Activated T-cell treated with anti-CD3 and anti-CD28 coated beads, Interleukin-2, amount 50 U/mL, for 72 hours (primary cell): ENCODE results near the gene NFATC1. TPM values are rescaled to one million over a fixed set of nuclear protein-coding genes. Genes with fewer than 3 reads are reported as not detected.

Experiments
- ATAC-seq, 2 donors: fragments of 150-1000 bp; cut with Tn5 transposase; replicated peaks in 1 of 2; 2 replicates each; pipeline ENCODE4 v1.10.0; 2021; ENCODE audit warnings: moderate library complexity in 2 of 2, mild to moderate bottlenecking in 1 of 2
- DNase-seq, 2 donors: peaks; one replicate each; pipeline ENCODE4 v3.0.0; 2021 to 2022; ENCODE audit warnings: mixed read lengths in 1 of 2
- H3K27ac Mint-ChIP-seq: one replicate; pipeline ENCODE4 v1.8.0; 2022; ENCODE audit warnings: mild to moderate bottlenecking, moderate library complexity, mixed read lengths
- H3K27me3 Mint-ChIP-seq: one replicate; pipeline ENCODE4 v1.8.0; 2022; ENCODE audit warnings: low read depth, mixed read lengths
- H3K36me3 Mint-ChIP-seq, 2 donors: one replicate each; pipeline ENCODE4 v1.8.0; 2022; ENCODE audit warnings: mixed read lengths in 2 of 2, mild to moderate bottlenecking in 1 of 2; ENCODE audit not compliant: insufficient read depth in 2 of 2
- H3K4me1 Mint-ChIP-seq: one replicate; pipeline ENCODE4 v1.8.0; 2022; ENCODE audit warnings: low read depth, mixed read lengths
- H3K4me3 Mint-ChIP-seq, 2 donors: one replicate each; pipeline ENCODE4 v1.8.0; 2022; ENCODE audit warnings: mild to moderate bottlenecking in 2 of 2, mixed read lengths in 2 of 2, moderate library complexity in 2 of 2
- H3K9me3 Mint-ChIP-seq, 2 donors: one replicate each; pipeline ENCODE4 v1.8.0; 2022; ENCODE audit warnings: mixed read lengths in 2 of 2
- total RNA-seq, 2 donors: library from RNA; stranded (reverse); gene quantifications; one replicate each; pipeline ENCODE4 v1.2.3, GENCODE V29; 2022

The NFATC1 gene
- total RNA-seq, 2 donors from 2014 or later, result 70.4 to 86.0 TPM

DNA sequence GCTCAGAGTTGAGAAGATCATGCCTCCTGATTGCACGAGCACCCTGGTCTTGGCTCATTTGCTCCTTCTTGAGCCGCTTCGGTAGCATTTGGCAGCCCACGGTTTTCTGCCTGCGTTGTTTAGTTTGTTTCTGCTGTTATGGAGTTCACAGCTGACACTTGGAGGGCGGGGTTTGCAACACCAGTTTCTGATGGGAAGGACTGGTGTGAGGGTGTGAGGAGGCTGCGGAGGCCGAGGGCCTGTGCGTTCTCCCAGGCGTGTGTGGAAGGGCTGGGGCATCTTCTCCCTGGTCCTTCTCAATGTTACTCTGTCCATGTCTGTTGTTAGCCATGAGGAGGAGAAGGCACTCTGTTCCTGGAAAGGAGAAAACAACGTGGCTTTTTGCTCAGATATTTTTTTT lies 22.9 kb downstream of the NFATC1 start:
- Mint-ChIP-seq H3K27me3 (no peaks in the 10 kb centered on the region), H3K4me3 (no peak overlapping the region), H3K9me3 (no peaks in the 10 kb centered on the region), H3K27ac (no peak overlapping the region), H3K4me1 (peaks cover 17% of the 10 kb centered on the region), H3K36me3 (peaks cover 9 to 18% of the 10 kb centered on the region in 2 donors)
- DNase-seq (no peak), ATAC-seq (no peak)

DNA sequence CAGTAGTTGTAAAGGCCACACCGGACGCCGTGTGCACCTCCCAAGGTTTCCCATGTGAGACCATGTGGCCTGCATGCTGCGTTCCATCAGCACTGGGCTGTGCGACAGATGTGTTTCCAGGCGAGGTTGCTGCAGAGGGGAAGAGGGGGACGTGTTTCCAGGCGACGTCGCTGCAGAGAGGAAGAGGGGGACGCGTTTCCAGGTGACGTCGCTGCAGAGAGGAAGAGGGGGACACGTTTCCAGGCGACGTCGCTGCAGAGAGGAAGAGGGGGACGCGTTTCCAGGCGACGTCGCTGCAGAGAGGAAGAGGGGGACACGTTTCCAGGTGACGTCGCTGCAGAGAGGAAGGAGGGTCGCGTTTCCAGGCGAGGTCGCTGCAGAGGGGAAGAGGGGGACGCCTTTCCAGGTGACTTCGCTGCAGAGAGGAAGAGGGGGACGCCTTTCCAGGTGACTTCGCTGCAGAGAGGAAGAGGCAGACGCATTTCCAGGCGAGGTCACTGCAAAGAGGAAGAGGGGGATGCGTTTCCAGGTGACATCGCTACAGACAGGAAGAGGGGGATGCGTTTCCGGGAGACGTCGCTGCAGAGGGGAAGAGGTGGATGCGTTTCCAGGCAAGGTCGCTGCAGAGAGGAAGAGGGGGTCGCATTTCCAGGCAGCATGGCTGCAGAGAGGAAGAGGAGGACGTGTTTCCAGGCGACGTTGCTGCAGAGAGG lies 24.5 kb downstream of the NFATC1 start:
- H3K9me3 Mint-ChIP-seq, result no peaks in the 10 kb centered on the region
- H3K4me3 Mint-ChIP-seq, result peak overlapping the region in 1 of 2 donors; percentile 26
- no peaks in the 10 kb centered on the region for H3K27me3 Mint-ChIP-seq
- DNase-seq (no peak), ATAC-seq (no peak)
- H3K4me1 Mint-ChIP-seq, result peaks cover 23% of the 10 kb centered on the region
- peaks cover 18 to 20% of the 10 kb centered on the region in 2 donors for H3K36me3 Mint-ChIP-seq
- H3K27ac Mint-ChIP-seq, result no peak overlapping the region

- H3K27ac Mint-ChIP-seq, result no peak overlapping the region
- H3K4me1 Mint-ChIP-seq, result peaks cover 29% of the 10 kb centered on the region
- no peak overlapping the region for H3K4me3 Mint-ChIP-seq
- H3K36me3 Mint-ChIP-seq, result peaks cover 18 to 25% of the 10 kb centered on the region in 2 donors
- ATAC-seq, result no peak
- no peaks in the 10 kb centered on the region for H3K9me3 Mint-ChIP-seq
- no peak for DNase-seq
- H3K27me3 Mint-ChIP-seq, result no peaks in the 10 kb centered on the region
Measured at GRCh38 chr18:79421275-79421857, 25.6 kb downstream of the NFATC1 start.

GRCh38 chr18:79422022-79422782 lies 26.5 kb downstream of the NFATC1 start:
- Mint-ChIP-seq H3K27me3 (no peaks in the 10 kb centered on the region), H3K4me3 (no peak overlapping the region), H3K9me3 (no peaks in the 10 kb centered on the region), H3K27ac (peak overlapping the region; percentile 51), H3K4me1 (peaks cover 29% of the 10 kb centered on the region), H3K36me3 (peaks cover 18 to 25% of the 10 kb centered on the region in 2 donors)
- ATAC-seq (peak; percentile 7 to 53), DNase-seq (no peak)

GRCh38 chr18:79422783-79423165 lies 27.0 kb downstream of the NFATC1 start:
- ATAC-seq, result no peak
- no peak for DNase-seq
- Mint-ChIP-seq H3K27ac (no peak overlapping the region), H3K36me3 (peaks cover 18 to 25% of the 10 kb centered on the region in 2 donors), H3K27me3 (no peaks in the 10 kb centered on the region), H3K4me1 (peaks cover 29% of the 10 kb centered on the region), H3K9me3 (no peaks in the 10 kb centered on the region), H3K4me3 (no peak overlapping the region)

DNA sequence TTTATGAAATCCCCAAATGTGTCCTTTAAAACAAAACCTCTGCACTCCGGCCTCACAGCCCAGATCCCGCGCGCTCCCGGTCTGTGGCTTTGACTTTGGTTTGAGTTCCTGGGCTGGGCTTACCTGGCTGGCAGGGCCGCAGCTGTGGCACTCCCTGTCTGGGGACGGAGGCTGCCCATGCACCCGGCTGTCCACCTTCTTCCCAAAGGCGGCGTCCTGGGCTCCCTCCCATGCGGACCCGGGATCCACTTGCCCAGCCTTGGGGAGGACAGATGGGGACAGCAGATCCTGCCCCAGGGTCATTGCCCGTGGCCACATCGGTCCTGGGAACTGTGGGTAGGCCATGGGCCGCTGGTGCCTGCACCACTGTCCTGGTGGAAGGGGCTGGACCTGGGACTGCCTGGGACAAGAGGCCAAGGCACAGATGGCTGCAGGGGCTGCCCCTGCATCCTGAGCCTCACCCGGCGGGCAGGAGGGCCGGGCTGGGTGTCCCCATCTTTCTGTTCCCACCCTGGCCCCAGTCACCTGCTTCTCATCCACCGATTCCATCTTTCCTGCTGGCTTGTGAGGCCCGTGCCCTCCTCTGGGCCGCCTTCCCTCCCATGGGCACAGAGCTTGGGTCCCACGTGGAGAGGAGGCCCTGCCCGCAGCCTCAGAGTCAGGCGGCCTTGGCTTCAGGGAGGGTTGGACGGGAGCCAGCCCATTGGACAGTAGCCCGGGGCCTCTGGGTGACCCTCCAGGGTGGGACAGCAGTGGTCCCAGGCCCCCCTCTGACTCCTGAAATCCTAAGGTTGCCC lies 27.7 kb downstream of the NFATC1 start:
- no peak overlapping the region for H3K4me3 Mint-ChIP-seq
- ATAC-seq, result no peak
- no peak for DNase-seq
- H3K9me3 Mint-ChIP-seq, result no peaks in the 10 kb centered on the region
- no peak overlapping the region for H3K27ac Mint-ChIP-seq
- H3K27me3 Mint-ChIP-seq, result no peaks in the 10 kb centered on the region
- peaks cover 18 to 25% of the 10 kb centered on the region in 2 donors for H3K36me3 Mint-ChIP-seq
- peaks cover 30% of the 10 kb centered on the region for H3K4me1 Mint-ChIP-seq

DNA sequence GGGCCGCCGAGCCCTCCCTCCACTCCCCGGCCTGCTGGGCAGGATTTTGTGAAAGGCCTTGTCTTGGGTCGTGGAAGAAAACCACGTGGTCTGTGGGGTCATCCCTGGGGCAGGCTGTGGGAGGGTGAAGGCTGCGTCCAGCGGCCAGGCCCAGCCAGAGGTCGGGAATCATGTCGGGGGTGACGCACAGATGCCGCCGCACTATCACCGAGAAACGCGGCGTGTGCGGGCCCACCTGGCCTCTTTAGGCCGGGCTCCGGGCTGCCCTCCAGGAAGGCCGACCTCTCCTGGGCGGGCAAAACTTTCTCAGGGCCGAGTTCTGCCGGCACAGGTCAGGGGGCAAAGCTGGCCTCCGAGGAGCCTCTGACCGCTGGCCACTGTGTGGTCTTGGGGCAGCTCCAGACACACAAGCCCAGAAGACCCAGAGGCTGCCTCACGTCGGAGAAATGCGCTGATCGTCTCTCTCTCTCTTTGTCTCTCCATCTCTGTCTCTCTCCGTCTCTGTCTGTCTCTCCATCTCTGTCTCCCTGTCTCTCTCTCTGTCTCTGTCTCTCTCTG lies 28.4 kb downstream of the NFATC1 start:
- peaks cover 37% of the 10 kb centered on the region for H3K4me1 Mint-ChIP-seq

DNA sequence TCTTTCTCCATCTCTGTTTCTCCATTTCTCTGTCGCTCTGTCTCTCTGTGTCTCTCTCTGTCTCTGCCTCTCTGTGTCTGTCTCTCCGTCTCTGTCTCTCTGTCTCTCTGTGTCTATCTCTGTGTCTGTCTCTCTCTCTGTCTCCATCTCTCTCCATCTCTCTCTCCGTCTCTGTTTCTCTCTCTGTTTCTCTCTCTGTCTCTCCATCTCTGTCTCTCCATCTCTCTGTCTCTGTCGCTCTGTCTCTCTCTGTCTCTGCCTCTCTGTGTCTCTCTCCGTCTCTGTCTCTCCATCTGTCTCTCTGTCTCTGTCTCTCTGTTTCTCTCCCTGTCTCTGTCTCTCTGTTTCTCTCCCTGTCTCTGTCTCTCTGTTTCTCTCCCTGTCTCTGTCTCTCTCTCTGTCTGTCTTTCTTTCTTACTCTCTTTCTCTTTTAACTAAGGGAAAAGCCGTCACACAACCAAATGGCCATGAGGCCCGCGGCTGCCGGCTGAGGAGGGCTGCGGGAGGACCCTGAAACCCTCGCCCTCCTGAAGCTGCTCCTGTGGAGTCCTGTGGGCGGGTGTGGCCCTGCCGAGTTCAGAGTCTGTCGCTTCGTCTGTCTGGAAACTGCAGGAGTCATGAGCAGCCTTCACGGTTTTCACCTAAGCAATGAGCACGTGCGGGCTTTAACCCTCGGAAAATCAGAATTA lies 29.3 kb downstream of the NFATC1 start:
- H3K27ac Mint-ChIP-seq, result peak overlapping the region; percentile 47
- peaks cover 15 to 20% of the 10 kb centered on the region in 2 donors for H3K36me3 Mint-ChIP-seq
- no peaks in the 10 kb centered on the region for H3K27me3 Mint-ChIP-seq
- H3K9me3 Mint-ChIP-seq, result no peaks in the 10 kb centered on the region
- no peak overlapping the region for H3K4me3 Mint-ChIP-seq
- ATAC-seq (no peak), DNase-seq (no peak)
- H3K4me1 Mint-ChIP-seq, result peaks cover 32% of the 10 kb centered on the region

More for the DNA sequence above, 28.4 kb downstream of the NFATC1 start:
- H3K9me3 Mint-ChIP-seq, result no peaks in the 10 kb centered on the region
- DNase-seq (no peak), ATAC-seq (no peak)
- H3K27ac Mint-ChIP-seq, result peak overlapping the region; percentile 44
- H3K36me3 Mint-ChIP-seq, result peaks cover 18 to 25% of the 10 kb centered on the region in 2 donors
- no peaks in the 10 kb centered on the region for H3K27me3 Mint-ChIP-seq
- no peak overlapping the region for H3K4me3 Mint-ChIP-seq

- Mint-ChIP-seq H3K27me3 (no peaks in the 10 kb centered on the region), H3K36me3 (peaks cover 11 to 17% of the 10 kb centered on the region in 2 donors), H3K4me3 (no peak overlapping the region), H3K4me1 (peaks cover 27% of the 10 kb centered on the region), H3K27ac (no peak overlapping the region), H3K9me3 (no peaks in the 10 kb centered on the region)
- ATAC-seq (no peak), DNase-seq (no peak)
Measured at GRCh38 chr18:79425569-79425886, 29.8 kb downstream of the NFATC1 start.

GRCh38 chr18:79426376-79427300 lies 30.9 kb downstream of the NFATC1 start:
- no peaks in the 10 kb centered on the region for H3K9me3 Mint-ChIP-seq
- H3K36me3 Mint-ChIP-seq, result peaks cover 10 to 15% of the 10 kb centered on the region in 2 donors
- H3K27me3 Mint-ChIP-seq, result no peaks in the 10 kb centered on the region
- no peak overlapping the region for H3K4me3 Mint-ChIP-seq
- DNase-seq (no peak), ATAC-seq (no peak)
- H3K4me1 Mint-ChIP-seq, result peaks cover 25% of the 10 kb centered on the region
- H3K27ac Mint-ChIP-seq, result no peak overlapping the region

DNA sequence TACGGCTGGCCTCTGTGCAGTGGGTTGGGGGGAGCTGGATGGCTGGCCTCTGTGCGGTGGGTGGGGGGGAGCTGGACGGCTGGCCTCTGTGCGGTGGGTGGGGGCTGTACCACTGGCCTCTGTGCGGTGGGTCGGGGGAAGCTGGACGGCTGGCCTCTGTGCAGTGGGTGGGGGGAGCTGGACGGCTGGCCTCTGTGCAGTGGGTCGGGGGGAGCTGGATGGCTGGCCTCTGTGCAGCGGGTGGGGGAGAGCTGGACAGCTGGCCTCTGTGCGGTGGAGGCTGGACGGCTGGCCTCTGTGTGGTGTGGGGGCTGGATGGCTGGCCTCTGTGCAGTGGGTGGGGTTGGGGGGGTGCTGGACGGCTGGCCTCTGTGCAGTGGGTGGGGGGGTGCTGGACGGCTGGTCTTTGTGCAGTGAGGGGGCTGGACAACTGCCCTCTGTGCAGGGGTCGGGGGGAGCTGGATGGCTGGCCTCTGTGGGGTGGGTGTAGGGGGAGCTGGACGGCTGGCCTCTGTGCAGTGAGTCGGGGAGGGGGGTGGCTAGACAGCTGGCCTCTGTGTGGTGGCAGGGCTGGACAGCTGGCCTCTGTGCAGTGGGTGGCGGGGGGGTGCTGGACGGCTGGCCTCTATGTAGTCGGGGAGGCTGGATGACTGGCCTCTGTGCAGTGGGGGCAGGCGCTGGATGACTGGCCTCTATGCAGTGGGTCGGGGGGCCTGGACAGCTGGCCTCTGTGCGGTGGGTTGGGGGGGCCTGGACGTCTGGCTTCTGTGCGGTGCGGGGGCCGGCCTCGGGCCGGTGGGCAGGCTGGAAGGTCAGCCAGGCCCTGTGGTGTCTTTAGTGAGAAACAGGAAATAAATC lies 31.9 kb downstream of the NFATC1 start:
- Mint-ChIP-seq H3K27me3 (no peaks in the 10 kb centered on the region), H3K36me3 (peaks cover 8 to 14% of the 10 kb centered on the region in 2 donors), H3K9me3 (no peaks in the 10 kb centered on the region), H3K4me1 (peaks cover 25% of the 10 kb centered on the region), H3K27ac (no peak overlapping the region), H3K4me3 (no peak overlapping the region)
- DNase-seq, result no peak
- ATAC-seq, result no peak
